ENCODE measurements around the gene C19orf12. TPM values are rescaled to one million over a fixed set of nuclear protein-coding genes. Genes with fewer than 3 reads are reported as not detected.

C19orf12 gene
- total RNA-seq, 1 experiment from 2014 or later: 60.3 TPM

DNA sequence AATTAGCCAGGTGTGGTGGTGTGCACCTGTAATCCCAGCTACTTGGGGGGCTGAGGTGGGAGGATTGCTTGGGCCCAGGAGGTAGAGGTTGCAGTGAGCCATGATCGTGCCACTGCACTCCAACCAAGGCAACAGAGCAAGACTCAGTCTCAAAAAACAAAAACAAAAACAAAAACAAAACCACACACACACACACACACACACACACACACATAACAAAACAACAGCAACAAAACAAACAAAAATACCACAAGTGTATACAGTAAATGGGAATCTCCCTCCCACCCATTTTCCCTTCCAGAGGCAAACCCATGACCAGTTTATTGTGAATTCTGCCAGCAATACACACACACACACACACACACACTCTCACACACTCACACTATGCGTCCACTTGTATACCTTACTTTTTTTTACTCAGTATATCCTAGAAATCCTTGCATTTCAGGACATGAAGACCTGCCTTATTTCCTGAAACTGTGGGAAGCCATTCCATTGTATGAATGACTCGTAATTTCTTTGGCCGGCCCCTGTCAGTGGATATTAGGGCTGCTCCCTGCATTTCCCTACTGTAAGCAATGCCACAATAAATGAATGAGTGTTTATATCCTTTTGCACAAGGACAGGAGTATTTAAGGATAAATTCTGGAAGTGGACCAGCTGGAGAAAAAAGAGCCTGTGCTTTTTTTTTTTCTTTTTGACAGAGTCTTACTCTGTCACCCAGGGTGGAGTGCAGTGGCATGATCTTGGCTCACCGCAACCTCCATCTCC lies 56.7 kb downstream of the C19orf12 start:
- in situ Hi-C loops (cut with HindIII; ENCODE audit: low pct_unique_long_range_greater_than_20kb, low sequenced_read_pairs): no loop called here
- no peak for DNase-seq (ENCODE audit: low read depth, low spot score)

- in situ Hi-C loops (cut with HindIII; ENCODE audit: low pct_unique_long_range_greater_than_20kb, low sequenced_read_pairs): no loop called here
- no peak for DNase-seq (ENCODE audit: low read depth, low spot score)
Measured at GRCh38 chr19:29655648-29656335, 59.3 kb downstream of the C19orf12 start.

GRCh38 chr19:29653398-29653797 lies 61.7 kb downstream of the C19orf12 start:
- in situ Hi-C loops (cut with HindIII; ENCODE audit: low pct_unique_long_range_greater_than_20kb, low sequenced_read_pairs): no loop called here
- no peak for DNase-seq (ENCODE audit: low read depth, low spot score)

- in situ Hi-C loops (cut with HindIII; ENCODE audit: low pct_unique_long_range_greater_than_20kb, low sequenced_read_pairs): no loop called here
- no peak for DNase-seq (ENCODE audit: low read depth, low spot score)
Measured at GRCh38 chr19:29651622-29652394, 63.3 kb downstream of the C19orf12 start.

GRCh38 chr19:29650772-29651387 lies 64.2 kb downstream of the C19orf12 start:
- DNase-seq (ENCODE audit: low read depth, low spot score): no peak
- in situ Hi-C loops (cut with HindIII; ENCODE audit: low pct_unique_long_range_greater_than_20kb, low sequenced_read_pairs): no loop called here

Other genes with a start within 250 kb of the C19orf12 start
- gene VSTM2B, start 189.3 kb downstream of the C19orf12 start, total RNA-seq (2014; rRNA removed; shearing (Covaris generic)): not detected in 2 replicates
- gene POP4, start 109.0 kb downstream of the C19orf12 start, total RNA-seq (2014; rRNA removed; shearing (Covaris generic)): 105 TPM in 2 replicates
- 12.6 and 13.9 TPM in 2 replicates for gene PLEKHF1, start 49.8 kb downstream of the C19orf12 start, total RNA-seq (2014; rRNA removed; shearing (Covaris generic))
- 13.8 and 18.3 TPM in 2 replicates for gene CCNE1, start 96.7 kb upstream of the C19orf12 start, total RNA-seq (2014; rRNA removed; shearing (Covaris generic))
- gene URI1, start 227.0 kb upstream of the C19orf12 start, total RNA-seq (2014; rRNA removed; shearing (Covaris generic)): 72.9 and 75.4 TPM in 2 replicates

Measured in SK-MEL-5 (cell line).